ENCODE measurements around the gene PID1.

DNA sequence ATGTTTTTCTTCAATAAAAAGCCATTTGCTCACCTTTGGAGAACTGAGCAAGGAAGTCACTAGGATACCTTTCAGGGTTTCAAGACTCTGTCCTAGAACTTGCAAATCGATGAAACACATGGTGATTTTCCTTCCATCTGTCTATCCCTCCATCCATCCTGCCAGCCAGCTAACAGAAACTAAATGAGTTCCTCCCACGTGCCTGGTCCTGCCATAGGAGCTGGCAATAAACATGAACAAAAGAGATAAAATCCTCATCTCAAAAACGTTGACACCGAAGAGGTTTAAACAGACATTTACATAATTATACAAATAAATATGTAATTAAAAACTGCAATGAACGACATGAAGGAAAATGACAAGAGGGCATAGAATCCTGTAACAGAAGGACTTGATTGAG lies 249.0 kb downstream of the PID1 start:
- TF ChIP-seq POLR2A (IDR thresholded peaks at IDR 0.05; ENCODE audit: low read depth, low read length), result no peak
- TF ChIP-seq POLR2AphosphoS5 (IDR thresholded peaks at IDR 0.05; ENCODE audit: low read depth, low read length), result no peak
- no peak for TF ChIP-seq PAX5 (IDR thresholded peaks at IDR 0.05; ENCODE audit: insufficient read depth, low read length, severe bottlenecking)
- no peak for TF ChIP-seq SPI1 (IDR thresholded peaks at IDR 0.05; ENCODE audit: low read depth, low read length)
- TF ChIP-seq TAF1 (IDR thresholded peaks at IDR 0.05; ENCODE audit: low read depth, low read length), result no peak

Data from GM12891 (cell line).